H9 (cell line): Measurements from ENCODE around the gene SLC12A8. TPM values are rescaled to one million over a fixed set of nuclear protein-coding genes. Genes with fewer than 3 reads are reported as not detected.

Source experiments
- DNase-seq: peaks from one replicate; pipeline ENCODE4 v3.0.0-alpha.2; 2017
- H2AFZ ChIP-seq: one replicate; pipeline ENCODE4 v1.6.1; 2013; ENCODE audit warnings: mild to moderate bottlenecking, low read length, control low read depth, moderate library complexity
- H2AK5ac ChIP-seq: 2 replicates; pipeline ENCODE4 v1.6.1; 2013; ENCODE audit warnings: low read length, control low read depth, mixed read lengths; ENCODE audit not compliant: insufficient read length
- H2BK120ac ChIP-seq: one replicate; pipeline ENCODE4 v1.6.1; 2013; ENCODE audit warnings: low read depth, mild to moderate bottlenecking, low read length, control low read depth, inconsistent platforms; ENCODE audit not compliant: poor library complexity, severe bottlenecking
- H2BK12ac ChIP-seq: 2 replicates; pipeline ENCODE4 v1.6.1; 2013; ENCODE audit warnings: low read length, control low read depth, mixed read lengths, low read depth; ENCODE audit not compliant: insufficient read length
- H2BK15ac ChIP-seq: 2 replicates; pipeline ENCODE4 v1.6.1; 2013; ENCODE audit warnings: low read depth, low read length, control low read depth
- H2BK20ac ChIP-seq: one replicate; pipeline ENCODE4 v1.6.1; 2013; ENCODE audit warnings: low read depth, mild to moderate bottlenecking, low read length, control low read depth, inconsistent platforms; ENCODE audit not compliant: poor library complexity, severe bottlenecking
- H2BK5ac ChIP-seq: 2 replicates; pipeline ENCODE4 v1.6.1; 2013; ENCODE audit warnings: low read length, control low read depth, mixed read lengths; ENCODE audit not compliant: insufficient read length
- H3K14ac ChIP-seq: 2 replicates; pipeline ENCODE4 v1.6.1; 2013; ENCODE audit warnings: low read length, control low read depth; ENCODE audit not compliant: insufficient read depth
- H3K18ac ChIP-seq: 2 replicates; pipeline ENCODE4 v1.6.1; 2013; ENCODE audit warnings: low read depth, mild to moderate bottlenecking, mixed read lengths, low read length, control low read depth; ENCODE audit not compliant: insufficient read length
- H3K23ac ChIP-seq: 2 replicates; pipeline ENCODE4 v1.6.1; 2013; ENCODE audit warnings: low read length, control low read depth, mixed read lengths, low read depth; ENCODE audit not compliant: insufficient read length
- H3K23me2 ChIP-seq: 2 replicates; pipeline ENCODE4 v1.6.1; 2013; ENCODE audit warnings: low read depth, mild to moderate bottlenecking, mixed read lengths, low read length, control low read depth; ENCODE audit not compliant: insufficient read length, poor library complexity, severe bottlenecking
- H3K27ac ChIP-seq: 2 replicates; pipeline ENCODE4 v1.5.1; 2013; ENCODE audit warnings: low read length, control low read depth, mixed read lengths, low read depth; ENCODE audit not compliant: insufficient read length
- H3K27me3 ChIP-seq: 2 replicates; pipeline ENCODE4 v1.6.1; 2013; ENCODE audit warnings: low read length, control low read depth, inconsistent platforms; ENCODE audit not compliant: insufficient read depth
- H3K4ac ChIP-seq: 2 replicates; pipeline ENCODE4 v1.6.1; 2013; ENCODE audit warnings: low read depth, mild to moderate bottlenecking, control low read depth, inconsistent platforms, low read length, moderate library complexity
- H3K4me1 ChIP-seq: 2 replicates; pipeline ENCODE4 v1.6.1; 2013; ENCODE audit warnings: low read length, control low read depth, inconsistent platforms; ENCODE audit not compliant: insufficient read depth
- H3K4me2 ChIP-seq: 2 replicates; pipeline ENCODE4 v1.6.1; 2013; ENCODE audit warnings: low read length, control low read depth, mixed read lengths; ENCODE audit not compliant: insufficient read length, insufficient read depth
- H3K56ac ChIP-seq: 2 replicates; pipeline ENCODE4 v1.6.1; 2013; ENCODE audit warnings: low read depth, mild to moderate bottlenecking, mixed read lengths, low read length, control low read depth; ENCODE audit not compliant: insufficient read length
- H3K79me1 ChIP-seq: 2 replicates; pipeline ENCODE4 v1.6.1; 2013; ENCODE audit warnings: low read depth, mild to moderate bottlenecking, moderate library complexity, low read length, control low read depth, inconsistent platforms; ENCODE audit not compliant: insufficient read depth, poor library complexity, severe bottlenecking
- H3K79me2 ChIP-seq: 2 replicates; pipeline ENCODE4 v1.6.1; 2013; ENCODE audit warnings: low read length, control low read depth, inconsistent platforms; ENCODE audit not compliant: insufficient read depth
- H3K9ac ChIP-seq: 2 replicates; pipeline ENCODE4 v1.6.1; 2013; ENCODE audit warnings: low read length, control low read depth, mixed read lengths; ENCODE audit not compliant: insufficient read length; ENCODE audit errors: extremely low read depth
- H3K9me3 ChIP-seq: one replicate; pipeline ENCODE4 v1.6.1; 2013; ENCODE audit warnings: low read depth, low read length, inconsistent platforms; ENCODE audit not compliant: control insufficient read depth
- H3T11ph ChIP-seq: one replicate; pipeline ENCODE4 v1.6.1; 2013; ENCODE audit warnings: mild to moderate bottlenecking, low read length, control low read depth, inconsistent platforms
- H4K20me1 ChIP-seq: one replicate; pipeline ENCODE4 v1.6.1; 2013; ENCODE audit not compliant: control insufficient read depth, insufficient read length, insufficient read depth
- H4K5ac ChIP-seq: 2 replicates; pipeline ENCODE4 v1.6.1; 2013; ENCODE audit warnings: low read depth, mild to moderate bottlenecking, mixed read lengths, low read length, control low read depth; ENCODE audit not compliant: insufficient read length
- H4K8ac ChIP-seq: replicated peaks from 2 replicates; pipeline ENCODE4 v1.6.1; 2013; ENCODE audit warnings: low read length, control low read depth, mixed read lengths, low read depth; ENCODE audit not compliant: insufficient read length
- H4K91ac ChIP-seq: 2 replicates; pipeline ENCODE4 v1.6.1; 2013; ENCODE audit warnings: low read depth, mild to moderate bottlenecking, moderate library complexity, mixed read lengths, low read length, control low read depth; ENCODE audit not compliant: insufficient read length
- H3K27ac Mint-ChIP-seq, 3 experiments: 2 replicates in 2 of 3; 3 replicates in 1 of 3; pipeline ENCODE4 v1.8.0; 2020 to 2021; ENCODE audit warnings: mixed read lengths in 3 of 3, mild to moderate bottlenecking in 1 of 3, moderate library complexity in 1 of 3
- H3K27me3 Mint-ChIP-seq: 2 replicates; pipeline ENCODE4 v1.8.0; 2021; ENCODE audit warnings: low read depth, mild to moderate bottlenecking, moderate library complexity, mixed read lengths
- H3K36me3 Mint-ChIP-seq, 3 experiments: 2 replicates in 2 of 3; 3 replicates in 1 of 3; pipeline ENCODE4 v1.8.0; 2020 to 2021; ENCODE audit warnings: low read depth in 3 of 3, mixed read lengths in 3 of 3; ENCODE audit not compliant: insufficient read depth in 1 of 3
- H3K4me1 Mint-ChIP-seq, 2 experiments: 2 replicates each; pipeline ENCODE4 v1.8.0; 2020; ENCODE audit warnings: mixed read lengths in 2 of 2
- H3K4me3 Mint-ChIP-seq, 2 experiments: 2 replicates in 1 of 2; 3 replicates in 1 of 2; pipeline ENCODE4 v1.8.0; 2020 to 2021; ENCODE audit warnings: mild to moderate bottlenecking in 2 of 2, mixed read lengths in 2 of 2, moderate library complexity in 1 of 2
- H3K9me3 Mint-ChIP-seq, 2 experiments: 2 replicates in 1 of 2; 3 replicates in 1 of 2; pipeline ENCODE4 v1.8.0; 2020; ENCODE audit warnings: mild to moderate bottlenecking in 2 of 2, mixed read lengths in 2 of 2, moderate library complexity in 1 of 2
- CTCF ChIP-seq: fragments of 200-600 bp; sonication (generic); conservative IDR thresholded peaks from 3 replicates; pipeline ENCODE4 v1.8.0; 2021; ENCODE audit warnings: antibody characterized with exemption, mild to moderate bottlenecking
- WGBS: extraction: QIAGEN DNeasy Blood & Tissue Kit; methylation state at CpG from one replicate; pipeline ENCODE4 v1.1.7; 2013; ENCODE audit warnings: missing lambda C conversion rate, low lambda C conversion rate, mixed read lengths; ENCODE audit not compliant: insufficient read length; ENCODE audit errors: extremely low coverage; 5-methylcytosine and 5-hydroxymethylcytosine counted together
- total RNA-seq: library from RNA; stranded (reverse); gene quantifications from 2 replicates; pipeline ENCODE4 v1.2.1, GENCODE V29; 2021

The SLC12A8 gene
- total RNA-seq, 1 experiment from 2014 or later: 8.2 TPM

- H3K14ac ChIP-seq: no peak overlapping the region; the same call in 1 of the 2 replicates
- H3K23me2 ChIP-seq: peaks cover 8% of the 10 kb centered on the region
- H3T11ph ChIP-seq: no peak overlapping the region
- no peaks in the 10 kb centered on the region for H3K79me1 ChIP-seq
- TF ChIP-seq CTCF: no peak
- no peaks in the 10 kb centered on the region for H3K27me3 ChIP-seq
- H3K56ac ChIP-seq: no peak overlapping the region
- no peak overlapping the region for H2BK15ac ChIP-seq
- H4K91ac ChIP-seq: no peak overlapping the region
- no peak overlapping the region for H2BK12ac ChIP-seq
- peaks cover 0 to 3% (median 0%) of the 10 kb centered on the region in 3 experiments; a peak in 1 of 7 replicates for H3K36me3 Mint-ChIP-seq
- H3K79me2 ChIP-seq: no peaks in the 10 kb centered on the region
- peaks cover 45 to 60% of the 10 kb centered on the region in 2 experiments for H3K4me1 Mint-ChIP-seq
- no peak overlapping the region for H3K23ac ChIP-seq
- no peak overlapping the region for H3K27ac Mint-ChIP-seq
- H2BK20ac ChIP-seq: no peak overlapping the region
- H2AK5ac ChIP-seq: no peak overlapping the region
- no peak for DNase-seq
- H3K27ac ChIP-seq: no peak overlapping the region
- no peak overlapping the region for H4K8ac ChIP-seq
- no peak overlapping the region for H3K9ac ChIP-seq
- no CpG with 5 or more reads among the region's 4 CpGs for WGBS
- H3K27me3 Mint-ChIP-seq: peaks cover 5% of the 10 kb centered on the region
- no peak overlapping the region for H2BK120ac ChIP-seq
- H2BK5ac ChIP-seq: no peak overlapping the region
- no peaks in the 10 kb centered on the region; the same call in 1 of the 2 replicates for H3K4me1 ChIP-seq
- no peaks in the 10 kb centered on the region for H3K9me3 ChIP-seq
- H4K5ac ChIP-seq: no peak overlapping the region
- H3K18ac ChIP-seq: no peak overlapping the region
- H3K9me3 Mint-ChIP-seq: no peaks in the 10 kb centered on the region
- H2AFZ ChIP-seq: no peak overlapping the region
- H4K20me1 ChIP-seq: no peaks in the 10 kb centered on the region
- H3K4me2 ChIP-seq: no peak overlapping the region
- H3K4ac ChIP-seq: no peak overlapping the region
- H3K4me3 Mint-ChIP-seq: no peak overlapping the region
Observed at GRCh38 chr3:125117631-125118191, 94.8 kb downstream of the SLC12A8 start.
